Fibroblast of villous mesenchyme (primary cell): ENCODE measurements around the gene TRIM61. TPM values are rescaled to one million over a fixed set of nuclear protein-coding genes. Genes with fewer than 3 reads are reported as not detected.
"Not testable (repeated sequence)": the region's sequence is repeated elsewhere in the genome, so short reads cannot be mapped to it uniquely, and the experiment has no call there.

Experiments used
- DNase-seq: peaks from one replicate; pipeline ENCODE4 v3.0.0-alpha.2; 2010; ENCODE audit warnings: low read depth
- H3K4me3 ChIP-seq: 2 replicates; pipeline ENCODE4 v1.5.1; 2011; ENCODE audit warnings: low read depth, mild to moderate bottlenecking, low read length
- total RNA-seq: library from RNA; depleted of rRNA; stranded (reverse); fragments of >200 nt; gene quantifications from 2 replicates; pipeline ENCODE4 v1.2.3, GENCODE V29; 2012
- TF ChIP-seq, protein P1 (sequence below): IDR thresholded peaks from 2 replicates; pipeline ENCODE4 v1.5.1; 2012; ENCODE audit warnings: low read depth, mild to moderate bottlenecking, low read length; ENCODE audit not compliant: insufficient read depth

Gene TRIM61
- total RNA-seq, 1 donor: 1.7 TPM

DNA sequence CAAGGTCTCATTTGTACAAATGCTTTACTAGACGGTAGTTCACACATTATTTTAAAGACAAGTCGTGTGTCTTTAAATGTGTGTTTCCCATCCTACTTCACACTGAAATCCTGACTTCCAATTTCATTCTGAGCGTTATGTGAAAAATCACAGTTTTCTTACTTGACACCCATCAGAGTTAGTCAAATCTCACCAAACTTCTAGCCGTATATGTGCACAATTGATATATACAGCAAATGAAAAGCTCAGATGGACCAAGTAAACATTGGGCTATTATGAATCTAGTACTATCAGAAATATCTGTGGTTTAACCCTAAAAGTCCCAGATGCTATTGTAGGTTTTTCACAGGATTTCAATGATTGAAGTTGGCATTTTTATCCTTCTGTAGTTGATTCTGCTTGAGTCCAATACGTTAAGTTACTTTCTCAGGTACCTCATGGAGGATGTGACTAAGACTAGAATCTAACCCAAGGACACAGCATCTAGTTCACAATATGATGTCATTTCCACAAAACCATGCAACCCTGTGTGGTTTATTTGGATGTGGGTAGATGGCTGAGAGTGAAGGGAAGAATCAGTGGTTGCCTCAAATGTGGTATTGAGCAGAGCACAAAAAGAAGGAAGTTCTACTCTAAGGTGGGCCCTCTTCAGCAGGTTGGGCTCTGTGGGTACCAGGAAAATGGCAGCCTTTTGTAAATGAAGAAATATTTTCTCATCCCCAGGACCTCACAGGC lies 32.2 kb upstream of the TRIM61 start:
- no peak for DNase-seq
- H3K4me3 ChIP-seq: no peak overlapping the region
- TF ChIP-seq, protein P1, sequence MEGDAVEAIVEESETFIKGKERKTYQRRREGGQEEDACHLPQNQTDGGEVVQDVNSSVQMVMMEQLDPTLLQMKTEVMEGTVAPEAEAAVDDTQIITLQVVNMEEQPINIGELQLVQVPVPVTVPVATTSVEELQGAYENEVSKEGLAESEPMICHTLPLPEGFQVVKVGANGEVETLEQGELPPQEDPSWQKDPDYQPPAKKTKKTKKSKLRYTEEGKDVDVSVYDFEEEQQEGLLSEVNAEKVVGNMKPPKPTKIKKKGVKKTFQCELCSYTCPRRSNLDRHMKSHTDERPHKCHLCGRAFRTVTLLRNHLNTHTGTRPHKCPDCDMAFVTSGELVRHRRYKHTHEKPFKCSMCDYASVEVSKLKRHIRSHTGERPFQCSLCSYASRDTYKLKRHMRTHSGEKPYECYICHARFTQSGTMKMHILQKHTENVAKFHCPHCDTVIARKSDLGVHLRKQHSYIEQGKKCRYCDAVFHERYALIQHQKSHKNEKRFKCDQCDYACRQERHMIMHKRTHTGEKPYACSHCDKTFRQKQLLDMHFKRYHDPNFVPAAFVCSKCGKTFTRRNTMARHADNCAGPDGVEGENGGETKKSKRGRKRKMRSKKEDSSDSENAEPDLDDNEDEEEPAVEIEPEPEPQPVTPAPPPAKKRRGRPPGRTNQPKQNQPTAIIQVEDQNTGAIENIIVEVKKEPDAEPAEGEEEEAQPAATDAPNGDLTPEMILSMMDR: no peak

DNA sequence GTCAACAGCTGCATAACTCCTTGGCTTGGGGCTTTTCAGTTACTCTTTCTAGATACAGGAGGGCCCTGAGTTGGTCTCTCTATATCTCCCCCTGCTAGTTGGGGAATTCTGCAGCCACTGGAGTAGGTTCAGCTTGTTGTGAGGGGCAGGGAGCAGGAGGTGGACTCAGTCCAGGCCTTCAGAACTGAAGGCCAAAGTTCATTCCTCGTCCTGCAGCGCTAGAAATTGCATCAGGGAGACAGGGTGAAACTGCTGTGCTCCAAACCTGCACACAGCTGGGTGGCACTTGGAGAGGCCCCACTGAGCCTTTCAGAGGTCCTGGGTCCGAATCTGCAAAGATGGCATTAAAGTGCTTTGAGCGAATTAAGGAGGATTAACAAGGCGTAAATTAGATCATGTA lies 29.4 kb upstream of the TRIM61 start:
- DNase-seq: no peak
- H3K4me3 ChIP-seq: no peak overlapping the region
- TF ChIP-seq, protein P1: no peak

DNA sequence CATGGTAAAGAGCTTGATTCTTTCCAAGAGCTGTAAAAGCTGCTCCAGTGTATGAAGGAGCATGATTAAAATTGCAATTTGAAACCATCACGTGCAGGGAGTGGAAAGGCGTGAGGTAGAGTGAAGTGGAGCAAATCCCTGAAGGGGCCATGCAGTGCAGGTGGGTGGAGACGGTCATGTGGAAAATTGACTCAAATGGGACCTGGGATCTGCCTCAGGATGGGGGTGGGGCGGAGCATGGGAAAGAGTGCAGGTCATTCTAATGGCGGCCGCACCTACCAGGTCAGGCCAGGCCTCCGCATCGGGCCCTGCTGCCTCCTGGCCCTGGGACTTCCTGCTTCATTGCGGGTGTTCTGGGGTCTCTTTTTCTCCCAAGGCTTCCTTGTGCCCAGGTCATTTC lies 29.0 kb upstream of the TRIM61 start:
- no peak for DNase-seq
- no peak overlapping the region for H3K4me3 ChIP-seq
- TF ChIP-seq, protein P1: no peak

DNA sequence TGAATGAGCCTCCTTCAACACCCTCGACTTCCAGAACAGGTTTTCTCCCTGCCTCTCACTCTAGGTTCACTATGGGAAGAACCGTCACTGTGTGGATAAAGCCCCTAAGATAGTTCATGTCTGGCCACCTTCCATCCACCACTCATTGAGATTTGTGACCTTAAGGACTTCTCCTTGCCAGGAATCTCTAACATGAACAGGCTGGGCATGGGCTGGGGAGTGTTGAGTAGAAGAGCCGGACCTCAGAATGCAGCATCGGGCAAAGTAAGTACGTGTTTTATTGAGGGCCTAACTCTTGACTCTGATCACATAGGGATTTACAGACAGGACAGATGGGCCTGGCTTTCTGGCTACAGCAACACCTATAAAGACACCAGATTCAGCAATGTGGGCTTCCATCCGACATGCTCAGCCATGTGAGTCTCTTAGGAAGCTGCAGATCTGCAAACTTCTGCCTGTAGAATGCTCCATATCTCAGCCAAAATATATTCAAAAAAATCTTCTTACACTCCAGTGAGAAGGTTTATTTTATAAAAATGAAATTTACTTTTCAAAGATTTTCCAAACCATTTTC lies 28.0 kb upstream of the TRIM61 start:
- TF ChIP-seq, protein P1: no peak

DNA sequence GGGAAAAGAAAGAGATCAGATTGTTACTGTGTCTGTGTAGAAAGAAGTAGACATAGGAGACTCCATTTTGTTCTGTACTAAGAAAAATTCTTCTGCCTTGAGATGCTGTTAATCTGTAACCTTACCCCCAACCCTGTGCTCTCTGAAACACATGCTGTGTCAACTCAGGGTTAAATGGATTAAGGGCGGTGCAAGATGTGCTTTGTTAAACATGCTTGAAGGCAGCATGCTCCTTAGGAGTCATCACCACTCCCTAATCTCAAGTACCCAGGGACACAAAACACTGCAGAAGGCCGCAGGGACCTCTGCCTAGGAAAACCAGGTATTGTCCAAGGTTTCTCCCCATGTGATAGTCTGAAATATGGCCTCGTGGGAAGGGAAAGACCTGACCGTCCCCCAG lies 24.5 kb upstream of the TRIM61 start:
- not testable (repeated sequence) for H3K4me3 ChIP-seq, DNase-seq

More for the DNA sequence above, 28.0 kb upstream of the TRIM61 start:
- H3K4me3 ChIP-seq: no peak overlapping the region
- no peak for DNase-seq

DNA sequence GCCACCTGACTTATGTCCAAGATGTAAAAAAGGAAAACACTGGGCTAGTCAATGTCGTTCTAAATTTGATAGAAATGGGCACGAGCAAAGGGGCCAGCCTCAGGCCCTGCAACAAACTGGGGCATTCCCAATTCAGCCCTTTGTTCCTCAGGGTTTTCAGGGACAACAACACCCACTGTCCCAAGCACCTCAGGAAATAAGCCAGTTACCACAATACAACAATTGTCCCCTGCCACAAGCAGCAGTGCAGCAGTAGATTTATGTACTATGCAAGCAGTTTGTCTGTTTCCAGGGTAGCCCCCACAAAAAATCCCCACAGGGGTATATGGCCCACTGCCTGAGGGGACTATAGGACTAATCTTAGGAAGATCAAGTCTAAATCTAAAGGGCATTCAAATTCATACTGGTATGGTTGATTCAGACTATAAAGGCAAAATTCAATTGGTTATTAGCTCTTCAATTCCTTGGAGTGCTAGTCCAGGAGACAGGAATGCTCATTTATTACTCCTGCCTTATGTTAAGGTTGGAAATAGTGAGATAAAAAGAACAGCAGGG lies 21.1 kb upstream of the TRIM61 start:
- not testable (repeated sequence) for H3K4me3 ChIP-seq, DNase-seq

DNA sequence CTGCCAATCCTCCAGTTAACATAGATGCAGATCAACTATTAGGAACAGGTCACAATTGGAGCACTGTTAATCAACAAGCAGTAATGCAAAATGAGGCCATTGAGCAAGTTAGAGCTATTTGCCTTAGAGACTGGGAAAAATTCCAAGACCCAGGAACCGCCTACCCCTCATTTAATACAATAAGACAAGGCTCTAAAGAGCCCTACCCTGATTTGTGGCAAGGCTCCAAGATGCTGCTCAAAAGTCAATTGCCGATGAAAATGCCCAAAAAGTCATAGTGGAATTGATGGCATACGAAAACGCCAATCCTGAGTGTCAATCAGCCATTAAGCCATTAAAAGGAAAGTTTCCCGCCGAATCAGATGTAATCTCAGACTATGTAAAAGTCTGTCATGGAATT lies 20.5 kb upstream of the TRIM61 start:
- DNase-seq: no peak
- TF ChIP-seq, protein P1: no peak
- no peak overlapping the region for H3K4me3 ChIP-seq

DNA sequence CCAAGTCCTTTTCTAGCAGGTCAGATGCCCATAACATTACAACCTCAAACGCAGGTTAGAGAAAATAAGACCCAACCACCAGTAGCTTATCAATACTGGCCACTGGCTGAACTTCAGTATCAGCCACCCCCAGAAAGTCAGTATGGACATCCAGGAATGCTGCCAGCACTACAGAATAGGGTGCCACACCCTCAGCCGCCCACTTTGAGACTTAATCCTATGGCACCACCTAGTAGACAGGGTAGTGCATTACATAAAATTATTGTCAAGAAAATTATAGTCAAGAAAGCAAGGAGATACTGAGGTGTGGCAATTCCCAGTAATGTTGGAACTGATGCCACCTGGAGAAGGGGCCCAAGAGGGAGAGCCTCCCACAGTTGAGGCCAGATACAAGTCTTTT lies 19.9 kb upstream of the TRIM61 start:
- DNase-seq: no peak

DNA sequence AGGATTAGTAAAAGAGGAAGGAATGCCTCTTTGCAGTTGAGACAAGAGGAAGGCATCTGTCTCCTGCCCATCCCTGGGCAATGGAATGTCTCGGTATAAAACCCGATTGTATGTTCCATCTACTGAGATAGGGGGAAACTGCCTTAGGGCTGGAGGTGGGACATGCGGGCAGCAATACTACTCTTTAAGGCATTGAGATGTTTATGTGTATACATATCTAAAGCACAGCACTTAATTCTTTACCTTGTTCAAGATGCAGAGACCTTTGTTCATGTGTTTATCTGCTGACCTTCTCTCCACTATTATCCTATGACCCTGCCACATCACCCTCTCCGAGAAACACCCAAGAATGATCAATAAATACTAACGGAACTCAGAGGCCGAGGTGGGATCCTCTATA lies 18.7 kb upstream of the TRIM61 start:
- not testable (repeated sequence) for DNase-seq, H3K4me3 ChIP-seq

More for the DNA sequence above, 19.9 kb upstream of the TRIM61 start:
- TF ChIP-seq, protein P1: peak; percentile 7
- H3K4me3 ChIP-seq: no peak overlapping the region

DNA sequence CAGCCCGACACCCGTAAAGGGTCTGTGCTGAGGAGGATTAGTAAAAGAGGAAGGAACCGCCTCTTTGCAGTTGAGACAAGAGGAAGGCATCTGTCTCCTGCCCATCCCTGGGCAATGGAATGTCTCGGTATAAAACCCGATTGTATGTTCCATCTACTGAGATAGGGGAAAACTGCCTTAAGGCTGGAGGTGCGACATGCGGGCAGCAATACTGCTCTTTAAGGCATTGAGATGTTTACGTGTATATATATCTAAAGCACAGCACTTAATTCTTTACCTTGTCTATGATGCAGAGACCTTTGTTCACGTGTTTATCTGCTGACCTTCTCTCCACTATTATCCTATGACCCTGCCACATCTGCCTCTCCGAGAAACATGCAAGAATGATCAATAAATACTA lies 13.3 kb upstream of the TRIM61 start:
- not testable (repeated sequence) for H3K4me3 ChIP-seq, DNase-seq
